ENCODE data around the gene CEP112. TPM values are rescaled to one million over a fixed set of nuclear protein-coding genes. Genes with fewer than 3 reads are reported as not detected.

CEP112 gene
- total RNA-seq, 6 experiments from 2014 or later, result 5.3 to 7.7 (median 6.9) TPM

GRCh38 chr17:65893692-65894279 is 298.1 kb downstream of the CEP112 start:
- Mint-ChIP-seq H3K27ac (no peak overlapping the region), H3K36me3 (ENCODE audit: low read depth) (no peaks in the 10 kb centered on the region), H3K4me3 (no peak overlapping the region), H3K27me3 (ENCODE audit: insufficient read depth) (no peaks in the 10 kb centered on the region), H3K4me1 (ENCODE audit: low read depth) (peaks cover 16% of the 10 kb centered on the region), H3K9me3 (no peaks in the 10 kb centered on the region)
- TF ChIP-seq, protein P1, sequence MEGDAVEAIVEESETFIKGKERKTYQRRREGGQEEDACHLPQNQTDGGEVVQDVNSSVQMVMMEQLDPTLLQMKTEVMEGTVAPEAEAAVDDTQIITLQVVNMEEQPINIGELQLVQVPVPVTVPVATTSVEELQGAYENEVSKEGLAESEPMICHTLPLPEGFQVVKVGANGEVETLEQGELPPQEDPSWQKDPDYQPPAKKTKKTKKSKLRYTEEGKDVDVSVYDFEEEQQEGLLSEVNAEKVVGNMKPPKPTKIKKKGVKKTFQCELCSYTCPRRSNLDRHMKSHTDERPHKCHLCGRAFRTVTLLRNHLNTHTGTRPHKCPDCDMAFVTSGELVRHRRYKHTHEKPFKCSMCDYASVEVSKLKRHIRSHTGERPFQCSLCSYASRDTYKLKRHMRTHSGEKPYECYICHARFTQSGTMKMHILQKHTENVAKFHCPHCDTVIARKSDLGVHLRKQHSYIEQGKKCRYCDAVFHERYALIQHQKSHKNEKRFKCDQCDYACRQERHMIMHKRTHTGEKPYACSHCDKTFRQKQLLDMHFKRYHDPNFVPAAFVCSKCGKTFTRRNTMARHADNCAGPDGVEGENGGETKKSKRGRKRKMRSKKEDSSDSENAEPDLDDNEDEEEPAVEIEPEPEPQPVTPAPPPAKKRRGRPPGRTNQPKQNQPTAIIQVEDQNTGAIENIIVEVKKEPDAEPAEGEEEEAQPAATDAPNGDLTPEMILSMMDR (IDR thresholded peaks at IDR 0.05), result no peak
- DNase-seq, result no peak

- H3K27me3 Mint-ChIP-seq (ENCODE audit: insufficient read depth), result no peaks in the 10 kb centered on the region
- DNase-seq, result no peak
- no peak overlapping the region for H3K4me3 Mint-ChIP-seq
- no peaks in the 10 kb centered on the region for H3K36me3 Mint-ChIP-seq (ENCODE audit: low read depth)
- no peaks in the 10 kb centered on the region for H3K9me3 Mint-ChIP-seq
- peaks cover 25% of the 10 kb centered on the region for H3K4me1 Mint-ChIP-seq (ENCODE audit: low read depth)
- H3K27ac Mint-ChIP-seq, result no peak overlapping the region
- TF ChIP-seq, protein P1 (IDR thresholded peaks at IDR 0.05), result no peak
Measured at GRCh38 chr17:65892912-65893377, 299.0 kb downstream of the CEP112 start.

- Mint-ChIP-seq H3K4me1 (ENCODE audit: low read depth) (peaks cover 34% of the 10 kb centered on the region), H3K27ac (no peak overlapping the region), H3K27me3 (ENCODE audit: insufficient read depth) (no peaks in the 10 kb centered on the region), H3K36me3 (ENCODE audit: low read depth) (no peaks in the 10 kb centered on the region), H3K9me3 (no peaks in the 10 kb centered on the region), H3K4me3 (no peak overlapping the region)
- TF ChIP-seq, protein P1 (IDR thresholded peaks at IDR 0.05), result no peak
- DNase-seq, result no peak
Measured at GRCh38 chr17:65891231-65891735, 300.6 kb downstream of the CEP112 start.

DNA sequence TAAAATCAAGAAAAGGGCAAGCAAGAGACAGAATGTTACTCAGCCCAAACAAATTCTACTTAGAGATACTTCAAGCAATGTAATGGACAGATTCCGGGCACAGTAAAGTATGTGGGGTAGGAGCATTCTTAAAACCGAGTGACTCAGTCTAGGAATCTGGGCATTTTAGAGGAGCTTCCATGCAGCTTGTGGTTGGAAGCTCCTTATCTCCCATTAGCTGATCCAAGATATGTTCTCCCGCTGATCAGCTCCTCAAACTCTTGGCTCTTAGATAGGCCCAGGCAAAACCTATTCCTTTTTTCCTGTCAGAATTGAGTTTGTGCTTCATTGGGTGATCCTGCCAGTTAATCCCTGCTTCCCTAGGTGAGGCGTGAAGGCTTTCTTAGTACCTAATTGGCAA is 303.3 kb downstream of the CEP112 start:
- TF ChIP-seq, protein P1 (IDR thresholded peaks at IDR 0.05), result no peak
- Mint-ChIP-seq H3K27ac (no peak overlapping the region), H3K36me3 (ENCODE audit: low read depth) (no peaks in the 10 kb centered on the region), H3K4me3 (no peak overlapping the region), H3K27me3 (ENCODE audit: insufficient read depth) (no peaks in the 10 kb centered on the region), H3K9me3 (no peaks in the 10 kb centered on the region), H3K4me1 (ENCODE audit: low read depth) (peaks cover 46% of the 10 kb centered on the region)
- DNase-seq, result peak; percentile 47

DNA sequence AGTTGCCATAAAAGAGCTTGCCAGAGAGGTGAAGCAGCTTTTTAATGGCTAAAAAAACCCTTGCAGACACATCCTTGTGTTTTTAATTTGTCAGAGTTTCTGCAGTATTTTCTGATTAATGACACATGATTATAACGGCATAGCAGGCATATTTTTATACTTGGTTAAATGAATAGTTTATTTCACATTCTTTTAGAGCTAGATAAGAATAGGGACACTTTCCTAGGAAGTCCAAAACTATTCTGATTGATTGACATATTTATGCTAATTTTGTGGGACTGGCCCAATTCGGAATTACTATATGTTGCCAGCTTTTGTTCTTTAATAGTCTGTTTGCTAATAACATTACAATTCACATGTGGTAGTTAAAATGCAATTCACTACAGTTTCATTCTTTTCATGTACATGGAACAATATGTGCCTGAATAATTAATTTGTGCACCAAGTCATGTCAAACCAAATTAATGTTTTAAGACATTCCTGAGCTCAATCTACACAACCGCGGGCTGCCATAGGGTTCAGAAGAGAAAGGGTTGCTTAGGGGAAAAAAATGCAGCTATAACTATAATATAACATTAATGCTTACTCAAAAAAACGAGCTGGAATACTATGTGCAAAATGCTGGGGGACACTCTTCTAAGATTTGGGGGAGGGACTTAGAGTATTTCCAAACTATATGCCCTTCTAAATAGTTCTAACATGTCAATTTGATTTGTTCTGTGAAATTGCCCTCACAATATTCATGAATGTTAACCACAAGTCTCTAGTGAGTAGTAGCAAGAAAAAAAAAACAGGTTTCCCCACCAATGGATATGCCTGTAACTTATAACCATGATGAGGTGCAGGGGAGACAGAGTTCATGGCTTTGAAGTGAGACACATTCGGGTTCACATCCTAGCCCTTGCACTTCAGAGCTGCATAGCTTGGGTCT is 305.4 kb downstream of the CEP112 start:
- no peak for DNase-seq
- H3K27ac Mint-ChIP-seq, result no peak overlapping the region
- peak overlapping the region; percentile 29 for H3K4me3 Mint-ChIP-seq
- TF ChIP-seq, protein P1 (IDR thresholded peaks at IDR 0.05), result no peak
- H3K9me3 Mint-ChIP-seq, result no peaks in the 10 kb centered on the region
- H3K27me3 Mint-ChIP-seq (ENCODE audit: insufficient read depth), result no peaks in the 10 kb centered on the region
- no peaks in the 10 kb centered on the region for H3K36me3 Mint-ChIP-seq (ENCODE audit: low read depth)
- H3K4me1 Mint-ChIP-seq (ENCODE audit: low read depth), result peaks cover 38% of the 10 kb centered on the region

All from HFFc6 (cell line).